Muscle layer of colon (tissue), 2 donors: ENCODE measurements around the gene DHRSX.

Experiments
- H3K27ac ChIP-seq: one replicate; pipeline ENCODE4 v1.7.0; 2013; ENCODE audit warnings: low read depth, mild to moderate bottlenecking, low read length, moderate library complexity
- H3K27me3 ChIP-seq, 2 donors: one replicate each; pipeline ENCODE4 v1.7.0; 2013; ENCODE audit warnings: low read length in 2 of 2, mild to moderate bottlenecking in 2 of 2; ENCODE audit not compliant: insufficient read depth in 2 of 2, control insufficient read depth in 1 of 2
- H3K36me3 ChIP-seq: one replicate; pipeline ENCODE4 v1.7.0; 2013; ENCODE audit warnings: mild to moderate bottlenecking, low read length; ENCODE audit not compliant: insufficient read depth
- H3K4me1 ChIP-seq: one replicate; pipeline ENCODE4 v1.7.0; 2013; ENCODE audit warnings: mild to moderate bottlenecking, low read length; ENCODE audit not compliant: insufficient read depth
- H3K4me3 ChIP-seq, 2 donors: one replicate each; pipeline ENCODE4 v1.7.0; 2013; ENCODE audit warnings: low read length in 2 of 2, low read depth in 1 of 2, mild to moderate bottlenecking in 1 of 2, moderate library complexity in 1 of 2
- H3K9ac ChIP-seq: one replicate; pipeline ENCODE4 v1.7.0; 2013; ENCODE audit warnings: low read length
- H3K9me3 ChIP-seq: one replicate; pipeline ENCODE4 v1.7.0; 2013; ENCODE audit warnings: mild to moderate bottlenecking, low read length
- donor health status: abdominal sarcoma.
- donor health status: Adenocarcinoma of cecum.

DHRSX gene

GRCh38 chrX:2410279-2411020 lies 90.3 kb downstream of the DHRSX start:
- H3K4me1 ChIP-seq: no peaks in the 10 kb centered on the region
- H3K4me3 ChIP-seq: no peak overlapping the region
- no peaks in the 10 kb centered on the region for H3K27me3 ChIP-seq
- H3K9ac ChIP-seq: no peak overlapping the region
- no peak overlapping the region for H3K27ac ChIP-seq
- peaks cover 13% of the 10 kb centered on the region for H3K36me3 ChIP-seq
- H3K9me3 ChIP-seq: peaks cover 5% of the 10 kb centered on the region

GRCh38 chrX:2409796-2410195 lies 91.0 kb downstream of the DHRSX start:
- H3K4me3 ChIP-seq: no peak overlapping the region
- H3K9me3 ChIP-seq: peaks cover 5% of the 10 kb centered on the region
- H3K27ac ChIP-seq: no peak overlapping the region
- no peaks in the 10 kb centered on the region for H3K4me1 ChIP-seq
- no peak overlapping the region for H3K9ac ChIP-seq
- peaks cover 13% of the 10 kb centered on the region for H3K36me3 ChIP-seq
- H3K27me3 ChIP-seq: no peaks in the 10 kb centered on the region

- Histone ChIP-seq H3K36me3 (peaks cover 13% of the 10 kb centered on the region), H3K27ac (no peak overlapping the region), H3K4me3 (no peak overlapping the region), H3K9me3 (peaks cover 5% of the 10 kb centered on the region), H3K27me3 (no peaks in the 10 kb centered on the region), H3K9ac (no peak overlapping the region), H3K4me1 (no peaks in the 10 kb centered on the region)
These were observed 91.9 kb downstream of the DHRSX start for GRCh38 chrX:2408856-2409255.

GRCh38 chrX:2406891-2407518 lies 93.8 kb downstream of the DHRSX start:
- Histone ChIP-seq H3K27ac (no peak overlapping the region), H3K36me3 (peaks cover 13% of the 10 kb centered on the region), H3K27me3 (no peaks in the 10 kb centered on the region)

GRCh38 chrX:2404776-2405175 lies 96.0 kb downstream of the DHRSX start:
- Histone ChIP-seq H3K36me3 (peaks cover 13% of the 10 kb centered on the region), H3K9ac (no peak overlapping the region), H3K4me3 (no peak overlapping the region), H3K27ac (no peak overlapping the region), H3K4me1 (no peaks in the 10 kb centered on the region), H3K9me3 (peaks cover 5% of the 10 kb centered on the region), H3K27me3 (no peaks in the 10 kb centered on the region)

More at GRCh38 chrX:2406891-2407518, 93.8 kb downstream of the DHRSX start:
- no peak overlapping the region for H3K9ac ChIP-seq
- no peaks in the 10 kb centered on the region for H3K4me1 ChIP-seq
- no peak overlapping the region for H3K4me3 ChIP-seq
- H3K9me3 ChIP-seq: peaks cover 5% of the 10 kb centered on the region

GRCh38 chrX:2402361-2402690 lies 98.5 kb downstream of the DHRSX start:
- Histone ChIP-seq H3K27me3 (no peaks in the 10 kb centered on the region), H3K9me3 (peaks cover 3% of the 10 kb centered on the region), H3K9ac (no peak overlapping the region), H3K4me1 (no peaks in the 10 kb centered on the region), H3K27ac (no peak overlapping the region), H3K4me3 (no peak overlapping the region), H3K36me3 (peaks cover 7% of the 10 kb centered on the region)

GRCh38 chrX:2401590-2402360 lies 99.0 kb downstream of the DHRSX start:
- peaks cover 1% of the 10 kb centered on the region for H3K36me3 ChIP-seq
- H3K4me1 ChIP-seq: no peaks in the 10 kb centered on the region
- no peak overlapping the region for H3K4me3 ChIP-seq
- no peaks in the 10 kb centered on the region for H3K9me3 ChIP-seq
- H3K27ac ChIP-seq: no peak overlapping the region
- H3K27me3 ChIP-seq: no peaks in the 10 kb centered on the region
- H3K9ac ChIP-seq: no peak overlapping the region

- Histone ChIP-seq H3K27me3 (no peaks in the 10 kb centered on the region), H3K9me3 (no peaks in the 10 kb centered on the region), H3K36me3 (no peaks in the 10 kb centered on the region), H3K9ac (no peak overlapping the region), H3K4me1 (no peaks in the 10 kb centered on the region), H3K27ac (no peak overlapping the region), H3K4me3 (no peak overlapping the region)
These were observed 99.6 kb downstream of the DHRSX start for GRCh38 chrX:2401201-2401589.

GRCh38 chrX:2398064-2398656 lies 102.6 kb downstream of the DHRSX start:
- Histone ChIP-seq H3K27ac (no peak overlapping the region), H3K36me3 (no peaks in the 10 kb centered on the region), H3K4me3 (no peak overlapping the region), H3K9me3 (no peaks in the 10 kb centered on the region), H3K9ac (no peak overlapping the region), H3K4me1 (no peaks in the 10 kb centered on the region), H3K27me3 (no peaks in the 10 kb centered on the region)

GRCh38 chrX:2397229-2398063 lies 103.3 kb downstream of the DHRSX start:
- H3K4me3 ChIP-seq: no peak overlapping the region
- no peaks in the 10 kb centered on the region for H3K36me3 ChIP-seq
- H3K27ac ChIP-seq: no peak overlapping the region
- H3K9me3 ChIP-seq: no peaks in the 10 kb centered on the region
- no peaks in the 10 kb centered on the region for H3K27me3 ChIP-seq
- no peak overlapping the region for H3K9ac ChIP-seq
- H3K4me1 ChIP-seq: no peaks in the 10 kb centered on the region
